ENCODE measurements around the gene GBGT1.
A peak's percentile ranks its signal among the peaks of the same experiment; 100 is the strongest.

Gene GBGT1

DNA sequence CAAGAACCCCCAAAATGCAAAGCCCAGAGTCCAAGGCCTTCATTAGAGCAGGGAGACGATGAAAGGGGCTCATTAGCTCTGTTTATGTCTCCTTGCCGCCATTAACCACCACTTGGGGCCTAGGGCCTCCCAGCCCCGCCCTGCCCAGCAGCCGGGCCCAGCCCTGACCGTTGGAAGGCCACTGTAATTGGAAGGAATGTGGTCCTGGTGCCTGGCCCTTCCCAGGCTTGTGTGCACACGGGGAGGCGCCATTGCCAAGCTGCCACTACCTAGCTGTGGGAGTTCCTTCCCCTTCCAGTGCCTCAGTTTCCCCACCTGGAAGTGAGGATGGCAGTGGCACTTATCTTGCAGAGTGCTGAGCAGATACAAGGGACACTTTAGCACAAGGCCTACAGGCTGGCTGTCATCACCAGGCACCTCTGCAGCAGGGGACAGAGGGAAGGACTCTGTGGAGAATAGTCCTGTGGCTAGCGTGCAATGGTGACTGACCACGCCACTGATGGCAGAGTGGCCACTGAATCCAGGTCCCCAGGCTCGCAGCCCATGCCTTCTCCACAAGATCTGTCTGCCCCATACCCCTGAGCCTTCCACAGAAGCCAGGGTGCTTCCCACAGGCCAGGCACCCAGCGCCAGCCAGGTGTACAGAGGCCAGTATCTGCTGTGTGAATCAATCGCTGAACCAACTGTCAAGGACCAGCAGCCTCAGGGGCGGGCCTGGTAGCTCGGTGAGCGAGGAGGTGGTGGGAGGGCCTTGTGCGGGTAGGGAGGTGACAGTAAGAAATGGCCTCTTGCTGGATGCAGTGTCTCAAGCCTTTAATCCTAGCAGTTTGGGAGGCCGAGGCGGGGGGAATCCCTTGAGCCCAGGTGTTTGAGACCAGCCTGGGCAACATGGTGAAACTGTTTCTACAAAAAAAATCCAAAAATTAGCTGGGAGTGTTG lies 20.8 kb downstream of the GBGT1 start:
- no peak for DNase-seq

DNA sequence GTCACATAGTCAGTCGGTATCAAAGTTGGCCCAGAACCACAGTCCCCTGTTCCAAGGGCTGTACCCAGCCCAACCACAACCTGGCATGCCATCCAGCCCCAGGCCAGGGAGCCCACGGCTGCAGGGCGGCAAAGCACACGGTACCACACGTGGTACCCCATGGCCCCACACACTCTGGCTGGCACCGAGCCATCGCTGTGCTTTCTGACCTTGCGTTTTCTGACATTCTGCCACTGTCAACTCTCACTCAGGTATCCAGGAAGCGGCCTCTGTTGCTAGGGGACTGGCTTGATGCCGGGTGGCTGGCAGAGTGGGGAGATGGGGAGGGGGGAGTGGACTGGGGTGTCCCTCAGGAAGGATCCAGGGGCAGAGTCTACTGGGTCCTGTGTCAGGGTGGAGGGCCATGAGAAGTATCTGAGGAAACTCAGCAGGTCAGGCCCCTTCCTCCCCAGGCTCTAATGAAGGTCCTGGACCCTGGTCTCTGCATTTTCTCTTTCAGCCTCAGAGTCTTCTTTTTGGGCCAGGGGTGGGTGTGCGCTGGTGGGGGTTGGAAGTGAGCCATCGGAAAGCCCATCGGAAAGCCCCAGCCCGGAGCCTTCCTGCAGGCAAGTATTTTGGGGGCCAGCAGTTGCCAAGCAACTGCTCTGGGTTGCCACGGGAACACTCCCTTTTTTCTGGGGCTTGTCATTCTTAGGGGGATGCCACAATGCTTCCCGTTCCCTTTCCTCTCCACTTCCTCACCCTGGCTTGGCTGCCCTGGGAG lies 21.7 kb downstream of the GBGT1 start:
- DNase-seq: no peak

DNA sequence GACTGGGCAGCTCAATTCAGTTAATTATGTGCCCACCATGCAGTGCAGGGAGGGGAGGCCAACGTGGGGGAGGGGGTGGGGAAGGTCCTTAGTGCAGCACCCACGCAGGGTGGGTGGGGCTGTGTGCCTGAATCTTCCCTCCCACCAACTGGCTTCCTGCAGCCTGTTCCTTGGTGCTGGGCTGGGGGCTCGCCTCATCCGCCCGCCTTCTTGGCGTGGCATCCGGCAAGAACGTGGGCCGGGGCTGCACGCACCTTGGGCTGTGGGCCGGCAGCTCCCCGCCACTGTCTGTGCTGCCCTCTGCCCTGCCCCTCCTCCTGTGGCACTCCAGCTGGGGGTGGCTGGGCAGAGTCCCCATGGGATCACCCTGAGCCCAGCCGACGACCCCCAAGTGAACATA lies 23.1 kb downstream of the GBGT1 start:
- no peak for DNase-seq

DNA sequence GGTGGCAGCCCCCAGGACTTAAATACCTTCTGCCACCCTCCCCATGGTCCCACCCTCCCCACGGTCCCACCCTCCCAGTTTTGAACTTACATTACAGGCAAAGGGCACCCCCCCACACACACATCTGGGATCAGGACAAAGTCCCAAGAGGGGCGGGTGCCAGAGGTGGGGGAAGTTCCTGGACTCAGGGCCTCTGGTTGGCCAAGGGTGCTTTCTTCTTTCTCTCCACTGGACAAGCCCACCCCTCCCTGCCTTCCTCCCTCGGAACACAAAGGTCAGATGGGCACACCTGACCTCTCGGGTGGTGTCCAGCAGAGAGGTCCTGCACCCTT lies 23.6 kb downstream of the GBGT1 start:
- DNase-seq: no peak

DNA sequence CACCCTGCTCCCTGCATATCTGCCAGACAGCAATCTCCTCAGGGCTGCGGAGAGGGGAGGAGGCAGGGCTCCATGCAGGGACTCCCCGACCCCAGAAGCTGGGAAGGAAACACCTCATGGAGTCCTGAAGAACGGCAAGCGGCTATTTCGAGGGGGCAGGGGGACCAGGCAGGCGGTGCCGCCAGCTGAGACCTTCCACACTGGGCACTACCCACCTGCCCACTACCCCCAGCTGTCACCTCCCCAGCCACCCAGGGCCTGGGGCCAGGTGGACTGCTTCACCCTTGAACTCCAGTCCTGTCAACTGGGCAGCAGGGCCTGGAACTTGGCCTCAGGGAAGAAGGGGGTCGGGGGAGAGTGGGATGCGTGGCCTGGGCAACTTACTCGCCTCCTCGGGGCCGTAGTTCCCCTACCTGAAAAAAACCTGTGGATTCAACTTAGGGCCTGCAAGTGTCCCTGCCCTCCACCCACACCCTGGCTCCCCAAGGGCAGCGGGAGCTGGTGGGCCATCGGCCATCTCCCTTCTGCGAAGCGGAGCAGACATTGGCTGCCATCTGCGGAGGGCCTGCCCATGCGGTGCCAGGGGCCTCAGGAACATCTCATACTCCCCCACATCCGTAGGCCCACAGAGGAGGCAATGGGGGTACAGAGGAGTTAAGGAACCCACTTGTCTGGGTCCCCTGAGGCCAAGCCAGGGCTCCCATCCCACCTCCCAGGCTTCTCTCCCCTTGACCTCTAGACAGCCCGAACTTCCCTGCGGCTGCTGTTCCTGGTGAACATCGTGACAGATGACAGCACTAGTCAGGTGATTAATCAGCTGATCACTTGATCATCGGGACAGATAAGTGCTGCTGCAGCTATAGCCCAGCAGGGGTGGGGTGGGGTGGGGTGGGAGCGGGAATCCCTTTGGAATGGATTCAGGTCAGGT lies 24.2 kb downstream of the GBGT1 start:
- DNase-seq: no peak

DNA sequence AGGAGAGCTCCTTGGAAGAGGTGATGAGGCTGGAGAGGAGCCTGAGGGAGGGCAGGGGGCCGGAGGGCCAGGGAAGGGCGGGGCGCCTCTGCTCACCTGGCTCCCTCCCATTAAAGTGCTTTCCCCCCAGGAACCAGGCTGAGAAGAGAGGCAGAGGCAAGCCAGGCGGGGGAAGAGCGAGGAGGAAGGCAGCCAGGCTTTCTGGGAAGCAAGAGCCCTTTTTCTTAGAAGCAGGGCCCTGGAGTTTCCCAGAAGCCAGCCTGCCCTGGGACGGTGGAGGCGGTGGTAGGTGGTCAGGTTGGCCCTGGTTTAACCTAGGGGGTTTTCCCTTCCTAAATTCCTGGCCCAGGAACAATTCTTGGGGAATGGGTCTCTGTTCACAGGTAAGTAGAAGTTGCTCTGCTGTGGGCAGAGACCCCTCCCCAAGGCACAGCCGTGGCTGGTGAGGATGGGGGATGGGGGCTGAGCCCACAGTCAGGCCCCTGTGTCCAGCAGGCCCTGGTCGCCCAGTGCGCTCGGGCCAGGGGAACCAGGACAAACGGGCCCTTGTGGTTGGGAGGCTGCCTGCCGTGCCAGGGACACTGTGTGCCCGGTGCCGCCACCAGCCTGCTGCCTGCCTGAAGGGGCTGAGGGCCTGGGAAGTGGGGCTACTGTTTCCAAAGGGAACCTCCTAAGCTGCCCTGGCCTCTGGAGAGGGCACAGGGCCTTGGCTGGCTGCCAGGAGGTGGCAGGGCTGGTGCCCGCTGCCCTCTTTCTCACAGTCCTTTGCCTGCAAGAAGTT lies 26.1 kb downstream of the GBGT1 start:
- DNase-seq: no peak

DNA sequence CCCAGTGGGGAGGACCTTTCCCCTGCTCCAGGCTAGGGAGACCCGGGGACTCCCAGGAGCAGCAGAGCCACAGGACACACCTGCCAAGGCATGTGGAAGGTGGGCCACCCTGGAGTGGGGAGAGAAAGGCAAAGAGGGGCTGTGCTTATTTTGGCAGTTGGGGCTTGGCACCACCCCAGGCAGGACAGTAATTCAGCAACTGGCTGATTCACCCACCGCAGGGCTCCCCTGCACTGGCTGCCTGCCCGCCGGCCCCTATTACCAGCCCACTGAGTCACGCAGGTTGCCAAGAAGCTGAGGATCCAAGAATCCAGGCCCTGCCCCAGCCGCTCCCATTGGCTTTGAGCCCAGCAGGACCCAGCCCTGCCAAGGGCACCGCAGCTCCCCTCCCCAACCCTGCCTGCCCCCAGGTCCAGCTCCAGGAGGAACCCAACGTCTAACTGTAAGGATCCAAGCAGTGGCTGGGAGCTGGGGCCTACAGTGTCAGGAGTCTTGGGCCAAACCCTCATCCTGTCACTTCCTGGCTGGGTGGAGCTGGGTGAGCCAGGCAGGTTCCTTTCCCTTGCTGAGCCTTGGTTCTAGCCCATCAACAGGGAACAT lies 28.5 kb downstream of the GBGT1 start:
- DNase-seq: peak; percentile 28

DNA sequence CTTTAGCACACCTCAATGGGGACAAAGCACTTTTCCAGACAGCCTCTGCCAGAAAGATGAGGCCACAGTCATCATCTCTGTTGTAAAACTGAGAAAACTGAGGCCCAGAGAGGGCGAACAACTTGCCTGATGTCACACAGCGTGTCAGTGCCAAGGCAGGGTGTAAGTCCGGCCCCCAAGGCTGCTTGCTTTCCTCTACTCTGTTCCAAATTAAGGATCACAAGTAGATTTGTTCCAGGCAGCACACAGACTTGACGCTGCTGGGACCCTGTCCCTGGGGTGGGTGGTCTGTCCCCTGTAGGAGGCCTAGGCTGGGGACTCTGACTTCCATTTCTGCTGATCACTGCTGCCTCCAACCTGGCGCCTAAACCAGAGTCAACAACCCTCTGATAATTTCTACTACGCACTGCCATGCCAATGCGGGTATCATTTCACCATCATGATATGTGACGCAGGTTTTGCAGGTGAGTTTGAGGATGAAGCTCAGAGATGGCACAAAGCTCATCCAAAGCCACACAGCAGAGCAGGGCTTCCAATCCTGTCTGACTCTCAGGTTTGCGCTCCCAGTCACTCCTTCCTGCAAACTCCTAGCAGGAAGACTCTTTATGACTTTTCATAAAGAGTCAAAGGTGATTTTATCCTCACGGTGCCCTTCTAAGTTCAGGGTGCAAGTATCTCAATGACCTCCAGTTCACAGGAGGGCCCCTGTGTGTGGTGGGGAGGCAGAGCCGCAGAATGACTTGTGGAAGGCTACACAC lies 29.1 kb downstream of the GBGT1 start:
- no peak for DNase-seq

DNA sequence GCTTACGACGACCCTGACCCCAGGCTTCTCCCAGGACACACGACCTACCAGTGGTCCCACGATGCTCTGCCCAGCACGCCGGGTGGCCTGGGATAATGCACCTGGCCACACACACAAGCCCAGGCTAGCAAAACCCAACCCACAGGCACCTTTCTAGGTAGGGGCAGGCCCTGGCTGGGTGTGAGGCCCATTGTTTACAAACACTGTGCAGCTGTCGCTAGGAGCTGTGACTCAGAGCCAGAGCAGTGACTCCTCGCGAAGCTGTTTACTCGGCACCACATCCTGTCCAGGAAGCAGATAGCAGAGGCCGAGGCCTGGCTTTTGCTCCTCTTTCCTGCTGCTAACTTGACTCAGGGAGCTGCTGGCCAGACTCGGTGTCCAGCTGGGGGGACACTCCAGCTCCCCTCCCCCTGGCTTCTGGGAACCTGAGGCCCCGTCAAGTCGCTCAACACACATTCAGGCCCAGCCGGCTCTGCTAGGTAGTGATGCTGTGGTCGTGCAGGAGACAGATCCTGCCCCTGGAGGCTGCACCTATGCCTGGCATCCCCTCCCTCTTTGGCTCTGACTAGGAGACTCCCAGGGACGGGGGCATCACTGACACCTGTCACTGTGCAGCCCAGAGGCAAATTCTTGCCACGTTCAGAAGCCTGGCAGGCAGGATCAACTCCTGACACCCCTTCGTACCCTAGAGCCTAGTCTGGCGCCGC lies 29.9 kb downstream of the GBGT1 start:
- peak; percentile 31 for DNase-seq

DNA sequence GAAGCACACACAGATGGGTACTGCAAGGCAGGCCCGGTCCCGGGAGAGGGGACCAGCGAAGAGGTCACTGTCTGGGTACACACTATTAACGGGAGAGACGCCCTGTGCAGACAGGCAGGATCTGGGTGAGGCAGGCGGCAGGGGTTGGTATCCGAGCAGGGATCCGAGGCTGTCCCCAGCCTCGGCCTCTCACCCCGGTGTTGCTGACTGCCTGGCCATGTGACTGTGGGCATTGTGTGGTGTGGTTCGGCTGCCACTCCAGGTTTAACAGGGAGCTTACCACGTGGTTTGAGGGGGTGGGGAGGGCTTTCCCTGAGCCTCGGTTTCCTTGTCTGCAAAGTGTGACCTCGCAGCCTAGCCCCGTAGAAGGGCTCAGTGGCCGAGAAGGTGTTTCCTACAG lies 31.5 kb downstream of the GBGT1 start:
- no peak for DNase-seq

DNA sequence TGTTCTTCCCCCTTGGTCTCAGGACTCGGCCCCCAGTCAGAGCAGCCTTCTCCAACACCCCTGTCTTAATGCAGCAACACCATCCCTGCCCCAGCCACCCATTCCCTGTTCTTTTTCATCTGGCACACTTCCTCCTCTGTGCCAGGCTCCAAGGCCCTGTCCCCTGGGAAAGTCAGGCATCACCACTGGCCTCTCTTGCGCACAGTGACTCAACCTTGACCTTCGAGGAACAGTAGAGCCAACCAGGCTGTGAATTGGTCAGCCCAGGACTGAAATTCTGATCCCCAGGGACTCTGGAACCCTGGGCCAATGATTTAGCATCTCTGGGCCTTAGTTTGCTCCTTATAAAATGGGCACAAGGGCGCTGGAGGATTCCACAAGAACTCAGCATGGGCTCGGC lies 32.2 kb downstream of the GBGT1 start:
- DNase-seq: no peak

DNA sequence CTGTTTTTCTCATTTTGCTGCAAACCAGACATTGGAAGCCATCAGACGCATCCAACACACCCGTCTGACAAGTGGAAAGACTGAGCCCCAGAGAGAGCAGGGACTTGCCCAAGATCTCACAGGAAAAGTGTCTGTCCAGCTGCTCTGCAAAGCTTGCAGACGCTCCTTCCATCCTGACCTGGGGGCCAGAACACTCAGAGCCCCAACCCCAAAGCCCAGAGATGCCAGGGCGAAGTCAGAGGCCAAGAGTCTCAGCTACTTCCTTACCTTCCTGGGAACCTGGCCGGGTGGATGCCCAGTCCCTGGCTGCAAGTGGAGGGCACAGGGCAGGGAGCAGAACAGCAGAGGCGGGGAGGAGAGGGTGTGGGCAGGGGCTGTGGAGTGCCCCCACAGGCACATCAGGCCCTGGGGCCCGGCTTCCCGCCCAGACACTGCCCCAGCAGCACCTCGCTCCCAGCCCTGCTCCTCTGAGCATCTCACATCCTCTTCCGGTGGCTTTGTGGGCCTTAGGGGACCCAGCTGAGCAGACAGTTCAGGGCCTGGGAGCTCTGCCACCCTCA lies 32.9 kb downstream of the GBGT1 start:
- no peak for DNase-seq

DNA sequence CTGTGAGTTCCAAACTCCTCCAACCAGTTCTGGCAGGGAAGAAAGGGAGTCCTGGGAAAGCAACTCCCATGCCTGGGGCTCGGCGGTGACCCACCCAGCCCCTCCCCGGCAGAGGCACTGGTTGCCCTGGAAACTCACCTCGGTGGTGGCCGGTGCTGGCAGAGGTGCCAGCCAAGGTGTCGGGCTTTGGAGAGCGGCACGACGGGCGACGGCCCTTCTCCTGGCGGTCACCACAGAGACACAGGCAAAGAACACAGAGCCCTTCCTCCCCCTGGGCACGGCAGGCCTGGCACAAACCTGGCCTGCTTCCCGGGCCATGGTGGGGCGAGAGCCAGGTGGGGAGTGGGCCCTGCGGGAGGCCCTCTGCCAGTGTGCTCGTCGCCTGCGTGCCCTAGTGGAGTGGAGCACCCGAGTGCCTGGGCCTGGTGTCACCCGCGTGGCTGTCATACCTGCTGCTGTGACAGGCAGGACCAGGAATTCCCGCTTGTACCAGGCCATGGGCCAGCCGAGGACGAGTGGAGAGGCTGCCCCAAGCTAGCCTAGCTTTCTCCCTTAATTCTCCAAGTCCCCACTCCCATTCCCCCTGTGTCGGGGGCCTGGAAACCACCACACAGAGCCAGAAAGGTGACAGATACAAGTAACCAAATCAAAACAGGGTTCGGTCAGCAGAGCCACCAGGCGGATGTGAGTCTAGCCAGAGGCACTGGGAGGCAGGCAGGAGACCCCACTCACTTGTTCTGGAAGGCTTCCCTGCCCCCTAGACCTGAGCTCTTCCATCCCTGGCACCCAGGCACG lies 34.5 kb downstream of the GBGT1 start:
- DNase-seq: no peak

DNA sequence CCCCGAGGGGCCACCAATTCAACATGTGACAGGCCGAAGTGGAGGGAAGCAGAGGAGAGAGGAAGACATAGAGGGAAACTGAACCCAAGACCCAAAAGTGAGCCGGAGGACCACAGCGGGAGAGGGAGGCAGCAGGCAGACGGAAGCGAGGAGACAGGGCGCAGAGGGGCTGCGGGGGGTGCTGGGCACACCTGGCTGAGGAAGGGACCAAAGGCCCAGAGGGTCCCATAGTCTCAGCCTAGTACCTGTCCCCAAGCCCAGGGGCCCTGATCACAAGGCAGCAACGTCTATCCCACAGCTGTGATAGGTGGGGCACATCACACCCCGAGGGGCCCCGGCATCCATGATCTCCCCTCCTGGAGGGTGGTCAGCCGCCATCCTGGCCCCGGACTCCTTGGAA lies 35.6 kb downstream of the GBGT1 start:
- DNase-seq: no peak

DNA sequence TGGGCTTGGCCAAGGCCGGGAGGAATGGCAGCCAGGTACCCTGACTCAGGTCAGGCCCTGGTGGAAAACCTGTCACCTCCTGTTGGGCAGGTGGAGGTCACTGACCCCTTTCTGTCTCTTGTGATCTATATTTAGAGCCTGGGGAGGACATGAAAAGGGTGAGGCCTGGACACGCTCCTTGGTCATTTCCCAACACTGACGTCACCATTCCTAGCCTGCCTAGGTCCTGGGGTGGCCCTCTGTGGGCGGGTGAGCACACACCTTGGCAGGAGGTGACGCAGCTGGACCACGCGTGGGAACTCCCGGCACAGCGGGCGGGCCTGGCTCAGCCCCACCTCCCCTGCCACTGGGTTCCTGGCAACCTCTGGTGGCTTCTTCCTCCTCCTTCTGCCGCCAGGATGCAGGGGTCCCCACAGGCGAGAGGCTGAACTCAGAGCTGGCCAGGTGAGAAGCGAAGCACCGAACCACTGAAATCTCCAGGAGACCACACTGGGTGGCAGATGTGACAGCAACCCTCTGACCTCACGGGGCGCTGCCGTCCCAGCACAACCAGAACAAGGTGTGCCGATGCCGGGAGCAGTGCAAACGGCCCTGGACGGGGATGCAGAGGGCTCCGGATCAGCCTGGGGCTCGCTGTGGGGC lies 36.3 kb downstream of the GBGT1 start:
- DNase-seq: no peak

DNA sequence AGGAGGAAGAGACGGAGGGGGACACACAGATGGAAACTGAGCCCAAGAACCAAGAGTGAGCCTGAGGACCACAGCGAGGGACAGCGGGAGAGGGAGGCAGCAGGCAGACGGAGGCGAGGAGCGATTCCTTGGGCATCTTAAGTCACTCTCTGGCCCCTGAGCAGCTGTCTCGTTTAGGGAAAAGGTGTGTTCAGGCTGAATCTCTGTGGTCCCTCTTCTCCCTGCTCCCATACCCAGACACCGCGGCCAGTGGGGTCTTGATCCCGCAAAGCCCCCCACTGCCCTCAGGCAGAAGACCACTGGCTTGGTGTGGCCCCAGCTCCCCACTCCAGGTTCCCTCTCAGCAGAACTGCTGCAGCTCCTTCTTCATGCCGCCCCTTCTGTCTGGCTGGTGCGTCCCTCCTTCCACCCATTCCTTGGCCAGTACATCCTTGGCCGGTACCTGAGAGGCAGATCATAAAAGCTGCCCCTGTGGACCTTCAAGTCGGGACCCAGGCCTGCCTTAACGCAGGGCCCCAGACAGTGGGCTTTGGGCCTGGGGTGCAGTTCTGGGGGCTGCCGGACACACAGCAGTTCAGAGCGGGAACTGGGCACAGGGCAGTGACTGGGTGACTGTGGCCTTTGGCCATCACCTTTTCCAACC lies 36.9 kb downstream of the GBGT1 start:
- peak; percentile 42 for DNase-seq

DNA sequence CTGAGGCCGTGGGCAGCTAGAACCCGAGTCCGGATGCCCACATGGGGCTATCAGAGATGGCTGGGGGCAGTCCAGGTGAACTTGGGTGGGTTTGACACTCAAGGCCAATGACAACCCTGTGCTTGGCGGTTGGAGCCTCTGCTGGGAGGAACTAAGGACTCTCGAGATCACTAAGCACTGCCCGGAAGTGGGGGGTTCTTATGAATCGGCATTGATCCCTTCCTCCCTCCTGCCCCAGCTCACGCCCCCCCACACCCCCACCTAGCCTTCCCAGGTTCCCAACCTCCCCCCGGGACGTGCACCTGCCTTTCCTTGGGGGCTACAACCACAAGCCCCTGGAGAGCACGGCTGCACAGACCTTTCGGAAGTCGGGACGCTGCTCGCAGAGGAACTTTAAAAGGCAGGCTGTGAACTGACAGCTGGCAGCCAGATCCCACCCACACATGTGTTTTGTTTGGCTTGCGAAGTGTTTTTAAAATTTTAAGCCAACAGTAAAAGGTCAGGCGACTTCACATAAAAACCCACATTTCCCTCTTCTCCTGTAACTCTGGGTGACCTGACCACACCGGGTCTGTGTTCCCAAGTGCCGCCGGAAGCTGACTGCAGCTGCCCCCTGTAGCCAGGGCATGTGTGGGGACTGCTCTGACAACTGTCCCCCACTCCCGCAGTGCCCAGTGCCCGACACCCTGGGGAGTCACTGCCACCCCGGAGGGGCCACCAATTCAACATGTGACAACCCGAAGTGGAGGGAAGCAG lies 37.6 kb downstream of the GBGT1 start:
- peak; percentile 14 for DNase-seq

DNA sequence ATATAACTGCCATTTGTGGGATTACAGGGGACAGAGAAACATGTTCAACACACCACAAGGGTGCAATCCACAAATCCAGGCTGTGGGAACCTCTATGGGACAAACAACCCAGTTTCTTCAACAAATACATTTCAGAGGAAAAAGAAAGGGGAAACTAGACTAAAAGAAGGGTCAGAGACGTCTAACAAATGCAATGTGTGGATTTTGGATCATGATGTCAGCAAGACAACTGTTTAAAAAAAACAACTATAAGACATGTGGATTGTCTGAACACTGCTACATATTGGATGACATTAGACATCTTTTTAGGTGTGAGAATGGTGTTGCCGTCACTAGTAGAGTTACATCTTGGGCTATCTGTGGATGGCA lies 38.8 kb downstream of the GBGT1 start:
- no peak for DNase-seq
